Measurements from ENCODE around the gene DNAH11. TPM values are rescaled to one million over a fixed set of nuclear protein-coding genes. Genes with fewer than 3 reads are reported as not detected.

The DNAH11 gene
- total RNA-seq, 1 experiment from 2014 or later = 1.9 TPM

GRCh38 chr7:21778953-21779352, 236.1 kb downstream of the DNAH11 start:
- no TSS peak for BruUV-seq (replicated peaks)
- H3K4me3 Mint-ChIP-seq (ENCODE audit: low read depth, unreplicated experiment) = no peak overlapping the region
- H3K27me3 Mint-ChIP-seq (ENCODE audit: unreplicated experiment) = peaks cover 85% of the 10 kb centered on the region
- TF ChIP-seq, protein P1, sequence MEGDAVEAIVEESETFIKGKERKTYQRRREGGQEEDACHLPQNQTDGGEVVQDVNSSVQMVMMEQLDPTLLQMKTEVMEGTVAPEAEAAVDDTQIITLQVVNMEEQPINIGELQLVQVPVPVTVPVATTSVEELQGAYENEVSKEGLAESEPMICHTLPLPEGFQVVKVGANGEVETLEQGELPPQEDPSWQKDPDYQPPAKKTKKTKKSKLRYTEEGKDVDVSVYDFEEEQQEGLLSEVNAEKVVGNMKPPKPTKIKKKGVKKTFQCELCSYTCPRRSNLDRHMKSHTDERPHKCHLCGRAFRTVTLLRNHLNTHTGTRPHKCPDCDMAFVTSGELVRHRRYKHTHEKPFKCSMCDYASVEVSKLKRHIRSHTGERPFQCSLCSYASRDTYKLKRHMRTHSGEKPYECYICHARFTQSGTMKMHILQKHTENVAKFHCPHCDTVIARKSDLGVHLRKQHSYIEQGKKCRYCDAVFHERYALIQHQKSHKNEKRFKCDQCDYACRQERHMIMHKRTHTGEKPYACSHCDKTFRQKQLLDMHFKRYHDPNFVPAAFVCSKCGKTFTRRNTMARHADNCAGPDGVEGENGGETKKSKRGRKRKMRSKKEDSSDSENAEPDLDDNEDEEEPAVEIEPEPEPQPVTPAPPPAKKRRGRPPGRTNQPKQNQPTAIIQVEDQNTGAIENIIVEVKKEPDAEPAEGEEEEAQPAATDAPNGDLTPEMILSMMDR (IDR thresholded peaks at IDR 0.05; ENCODE audit: unreplicated experiment) = no peak
- H3K9me3 Mint-ChIP-seq (ENCODE audit: low read depth, unreplicated experiment) = no peaks in the 10 kb centered on the region
- intact Hi-C loops (cut with micrococcal nuclease; ENCODE audit: unreplicated experiment) = no loop called here
- H3K27ac Mint-ChIP-seq (ENCODE audit: unreplicated experiment) = no peak overlapping the region
- CTCF ChIA-PET = interaction anchor here (0.5 to 2.2 kb wide), 5 partner anchors 8 to 350 kb away, joined by 3 to 7 read pairs (median 4); no protein-coding TSS in a partner anchor
- no peaks in the 10 kb centered on the region for H3K36me3 Mint-ChIP-seq (ENCODE audit: insufficient read depth, unreplicated experiment)
- no peak for DNase-seq
- no peaks in the 10 kb centered on the region for H3K4me1 Mint-ChIP-seq (ENCODE audit: low read depth, unreplicated experiment)

GRCh38 chr7:21782996-21783395, 240.2 kb downstream of the DNAH11 start:
- H3K9me3 Mint-ChIP-seq (ENCODE audit: low read depth, unreplicated experiment) = no peaks in the 10 kb centered on the region
- CTCF ChIA-PET = no interaction called here
- BruUV-seq (replicated peaks) = no TSS peak

DNA sequence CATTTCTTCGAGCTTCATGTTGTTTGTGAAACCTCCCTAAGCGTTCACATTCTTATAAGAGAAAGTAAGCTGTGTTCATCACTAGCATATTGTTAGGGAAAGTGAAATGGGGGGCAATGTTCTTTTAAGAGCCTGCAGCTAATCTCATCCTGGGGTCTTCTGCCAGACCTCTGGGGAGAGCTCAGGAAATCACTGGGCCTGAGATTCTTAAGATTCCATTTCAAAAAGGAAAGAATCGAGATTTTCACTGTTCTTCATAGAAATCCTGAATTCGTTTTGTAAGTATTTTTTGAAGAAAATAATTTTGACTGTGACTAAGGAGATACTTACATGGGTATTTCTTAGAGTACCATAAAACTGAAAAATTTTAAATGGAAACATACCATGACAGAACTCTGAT, 242.2 kb downstream of the DNAH11 start:
- H3K36me3 Mint-ChIP-seq (ENCODE audit: insufficient read depth, unreplicated experiment) = no peaks in the 10 kb centered on the region
- peaks cover 62% of the 10 kb centered on the region for H3K27me3 Mint-ChIP-seq (ENCODE audit: unreplicated experiment)
- H3K4me3 Mint-ChIP-seq (ENCODE audit: low read depth, unreplicated experiment) = no peak overlapping the region
- no TSS peak for BruUV-seq (replicated peaks)
- H3K9me3 Mint-ChIP-seq (ENCODE audit: low read depth, unreplicated experiment) = no peaks in the 10 kb centered on the region
- intact Hi-C loops (cut with micrococcal nuclease; ENCODE audit: unreplicated experiment) = no loop called here
- CTCF ChIA-PET = no interaction called here
- TF ChIP-seq, protein P1 (IDR thresholded peaks at IDR 0.05; ENCODE audit: unreplicated experiment) = no peak
- no peak for DNase-seq
- H3K27ac Mint-ChIP-seq (ENCODE audit: unreplicated experiment) = no peak overlapping the region
- H3K4me1 Mint-ChIP-seq (ENCODE audit: low read depth, unreplicated experiment) = no peaks in the 10 kb centered on the region

More at GRCh38 chr7:21782996-21783395, 240.2 kb downstream of the DNAH11 start:
- intact Hi-C loops (cut with micrococcal nuclease; ENCODE audit: unreplicated experiment) = no loop called here
- peaks cover 61% of the 10 kb centered on the region for H3K27me3 Mint-ChIP-seq (ENCODE audit: unreplicated experiment)
- no peak overlapping the region for H3K4me3 Mint-ChIP-seq (ENCODE audit: low read depth, unreplicated experiment)
- no peaks in the 10 kb centered on the region for H3K36me3 Mint-ChIP-seq (ENCODE audit: insufficient read depth, unreplicated experiment)
- TF ChIP-seq, protein P1 (IDR thresholded peaks at IDR 0.05; ENCODE audit: unreplicated experiment) = no peak
- no peak overlapping the region for H3K27ac Mint-ChIP-seq (ENCODE audit: unreplicated experiment)
- no peaks in the 10 kb centered on the region for H3K4me1 Mint-ChIP-seq (ENCODE audit: low read depth, unreplicated experiment)
- no peak for DNase-seq

GRCh38 chr7:21805791-21806190, 263.0 kb downstream of the DNAH11 start:
- Mint-ChIP-seq H3K27ac (ENCODE audit: unreplicated experiment) (no peak overlapping the region), H3K27me3 (ENCODE audit: unreplicated experiment) (peaks cover 42% of the 10 kb centered on the region), H3K4me3 (ENCODE audit: low read depth, unreplicated experiment) (no peak overlapping the region), H3K9me3 (ENCODE audit: low read depth, unreplicated experiment) (no peaks in the 10 kb centered on the region), H3K4me1 (ENCODE audit: low read depth, unreplicated experiment) (no peaks in the 10 kb centered on the region), H3K36me3 (ENCODE audit: insufficient read depth, unreplicated experiment) (no peaks in the 10 kb centered on the region)
- CTCF ChIA-PET = no interaction called here
- intact Hi-C loops (cut with micrococcal nuclease; ENCODE audit: unreplicated experiment) = no loop called here
- TF ChIP-seq, protein P1 (IDR thresholded peaks at IDR 0.05; ENCODE audit: unreplicated experiment) = no peak
- BruUV-seq (replicated peaks) = no TSS peak
- DNase-seq = no peak

Data from Calu3 (cell line).